ENCODE measurements around the gene ARHGAP4.

The ARHGAP4 gene

DNA sequence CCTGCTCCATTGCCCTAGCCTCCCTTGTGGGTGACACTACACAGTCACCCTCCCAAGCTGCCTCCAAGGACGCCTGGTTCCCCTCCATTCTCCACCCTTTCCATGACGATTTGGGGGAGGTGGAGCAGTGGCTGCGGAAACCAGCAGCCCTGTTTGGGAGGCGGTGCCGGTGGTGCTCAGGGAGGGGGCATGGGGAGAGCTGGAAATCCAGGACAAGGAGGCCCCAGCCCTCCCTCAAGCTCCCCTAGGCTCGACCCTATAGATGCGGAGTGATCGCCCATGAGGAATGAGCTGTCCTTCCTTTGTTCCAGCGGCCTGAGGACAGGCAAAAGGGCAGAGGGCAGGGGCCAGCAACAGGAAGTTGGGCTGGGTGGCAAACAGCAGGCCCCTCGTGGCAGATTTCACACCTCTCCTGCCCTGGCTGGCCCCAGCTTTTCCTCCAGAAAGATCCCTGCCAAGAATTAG is 22.0 kb upstream of the ARHGAP4 start:
- no peaks in the 10 kb centered on the region for H3K9me2 ChIP-seq (ENCODE audit: low read depth, low read length)
- H3K4me3 ChIP-seq (ENCODE audit: low read depth, low read length, poor library complexity, severe bottlenecking) = no peak overlapping the region
- peaks cover 18% of the 10 kb centered on the region for H3K4me1 ChIP-seq (ENCODE audit: insufficient read depth, low read length, severe bottlenecking)
- no peaks in the 10 kb centered on the region for H4K20me1 ChIP-seq (ENCODE audit: insufficient read depth, low read length)
- H2AFZ ChIP-seq (ENCODE audit: low read length) = no peak overlapping the region
- H3K9me3 ChIP-seq (ENCODE audit: low read length) = no peaks in the 10 kb centered on the region
- no peaks in the 10 kb centered on the region for H3F3A ChIP-seq (ENCODE audit: insufficient read depth, low read length)
- H3K79me2 ChIP-seq (ENCODE audit: insufficient read depth, low read length) = no peaks in the 10 kb centered on the region
- TF ChIP-seq EZH2 (IDR thresholded peaks at IDR 0.05; ENCODE audit: borderline replicate concordance, low read length) = no peak
- TF ChIP-seq, protein P1, sequence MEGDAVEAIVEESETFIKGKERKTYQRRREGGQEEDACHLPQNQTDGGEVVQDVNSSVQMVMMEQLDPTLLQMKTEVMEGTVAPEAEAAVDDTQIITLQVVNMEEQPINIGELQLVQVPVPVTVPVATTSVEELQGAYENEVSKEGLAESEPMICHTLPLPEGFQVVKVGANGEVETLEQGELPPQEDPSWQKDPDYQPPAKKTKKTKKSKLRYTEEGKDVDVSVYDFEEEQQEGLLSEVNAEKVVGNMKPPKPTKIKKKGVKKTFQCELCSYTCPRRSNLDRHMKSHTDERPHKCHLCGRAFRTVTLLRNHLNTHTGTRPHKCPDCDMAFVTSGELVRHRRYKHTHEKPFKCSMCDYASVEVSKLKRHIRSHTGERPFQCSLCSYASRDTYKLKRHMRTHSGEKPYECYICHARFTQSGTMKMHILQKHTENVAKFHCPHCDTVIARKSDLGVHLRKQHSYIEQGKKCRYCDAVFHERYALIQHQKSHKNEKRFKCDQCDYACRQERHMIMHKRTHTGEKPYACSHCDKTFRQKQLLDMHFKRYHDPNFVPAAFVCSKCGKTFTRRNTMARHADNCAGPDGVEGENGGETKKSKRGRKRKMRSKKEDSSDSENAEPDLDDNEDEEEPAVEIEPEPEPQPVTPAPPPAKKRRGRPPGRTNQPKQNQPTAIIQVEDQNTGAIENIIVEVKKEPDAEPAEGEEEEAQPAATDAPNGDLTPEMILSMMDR (IDR thresholded peaks at IDR 0.05; ENCODE audit: low read length) = no peak
- peak overlapping the region; percentile 36 for H3K27ac ChIP-seq (ENCODE audit: low read depth, low read length, poor library complexity, severe bottlenecking)
- no peaks in the 10 kb centered on the region for H3K27me3 ChIP-seq (ENCODE audit: insufficient read depth, low read length)
- peaks cover 51% of the 10 kb centered on the region for H3K36me3 ChIP-seq (ENCODE audit: insufficient read depth, low read length)
- H3K9ac ChIP-seq (ENCODE audit: low read length) = no peak overlapping the region
- no peak overlapping the region for H3K4me2 ChIP-seq (ENCODE audit: low read length)

DNA sequence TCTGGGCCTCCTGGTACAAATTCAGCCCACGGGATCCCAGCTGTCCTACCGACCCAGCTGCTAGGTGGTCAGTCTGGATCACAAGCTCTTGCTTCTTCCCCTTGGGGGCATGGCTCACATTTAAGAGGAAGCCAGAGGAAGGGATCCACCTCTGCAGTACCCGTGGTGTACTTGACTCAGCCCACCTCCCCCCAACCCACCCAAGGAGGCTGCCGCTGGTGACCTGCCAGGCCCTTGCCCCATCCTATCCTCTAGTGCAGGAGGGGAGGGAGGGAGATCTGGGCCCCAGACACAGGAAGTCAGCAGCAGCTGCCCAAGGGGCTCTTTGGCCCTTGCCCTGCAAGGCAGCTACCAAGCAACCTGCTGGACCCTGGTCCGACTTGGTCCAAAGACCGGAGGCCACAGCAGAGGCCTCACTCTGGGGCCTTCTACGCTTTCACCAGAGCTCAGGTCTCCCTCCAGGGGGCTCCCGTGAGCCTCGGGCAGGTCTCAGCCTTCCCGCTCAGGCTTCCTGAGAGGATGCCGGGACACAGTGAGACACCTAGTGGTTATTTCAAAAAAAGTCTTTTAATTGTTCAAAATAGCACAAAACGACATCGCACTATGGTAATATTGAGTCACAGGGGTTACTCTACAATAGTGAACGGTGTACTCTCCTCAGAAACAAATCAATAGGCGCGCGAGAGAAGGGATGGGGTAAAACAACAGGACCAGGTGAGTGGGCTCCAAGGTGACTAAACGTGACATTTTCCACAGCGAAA is 21.1 kb upstream of the ARHGAP4 start:
- Histone ChIP-seq H4K20me1 (ENCODE audit: insufficient read depth, low read length) (no peaks in the 10 kb centered on the region), H3K27me3 (ENCODE audit: insufficient read depth, low read length) (no peaks in the 10 kb centered on the region), H3K9me3 (ENCODE audit: low read length) (no peaks in the 10 kb centered on the region), H3K27ac (ENCODE audit: low read depth, low read length, poor library complexity, severe bottlenecking) (peak overlapping the region; percentile 36), H3K4me3 (ENCODE audit: low read depth, low read length, poor library complexity, severe bottlenecking) (no peak overlapping the region), H3K4me2 (ENCODE audit: low read length) (no peak overlapping the region), H2AFZ (ENCODE audit: low read length) (no peak overlapping the region), H3F3A (ENCODE audit: insufficient read depth, low read length) (no peaks in the 10 kb centered on the region), H3K36me3 (ENCODE audit: insufficient read depth, low read length) (peaks cover 42% of the 10 kb centered on the region), H3K79me2 (ENCODE audit: insufficient read depth, low read length) (no peaks in the 10 kb centered on the region), H3K9ac (ENCODE audit: low read length) (no peak overlapping the region), H3K9me2 (ENCODE audit: low read depth, low read length) (no peaks in the 10 kb centered on the region), H3K4me1 (ENCODE audit: insufficient read depth, low read length, severe bottlenecking) (peaks cover 18% of the 10 kb centered on the region)
- no peak for TF ChIP-seq EZH2 (IDR thresholded peaks at IDR 0.05; ENCODE audit: borderline replicate concordance, low read length)
- TF ChIP-seq, protein P1 (IDR thresholded peaks at IDR 0.05; ENCODE audit: low read length) = peak; percentile 84

DNA sequence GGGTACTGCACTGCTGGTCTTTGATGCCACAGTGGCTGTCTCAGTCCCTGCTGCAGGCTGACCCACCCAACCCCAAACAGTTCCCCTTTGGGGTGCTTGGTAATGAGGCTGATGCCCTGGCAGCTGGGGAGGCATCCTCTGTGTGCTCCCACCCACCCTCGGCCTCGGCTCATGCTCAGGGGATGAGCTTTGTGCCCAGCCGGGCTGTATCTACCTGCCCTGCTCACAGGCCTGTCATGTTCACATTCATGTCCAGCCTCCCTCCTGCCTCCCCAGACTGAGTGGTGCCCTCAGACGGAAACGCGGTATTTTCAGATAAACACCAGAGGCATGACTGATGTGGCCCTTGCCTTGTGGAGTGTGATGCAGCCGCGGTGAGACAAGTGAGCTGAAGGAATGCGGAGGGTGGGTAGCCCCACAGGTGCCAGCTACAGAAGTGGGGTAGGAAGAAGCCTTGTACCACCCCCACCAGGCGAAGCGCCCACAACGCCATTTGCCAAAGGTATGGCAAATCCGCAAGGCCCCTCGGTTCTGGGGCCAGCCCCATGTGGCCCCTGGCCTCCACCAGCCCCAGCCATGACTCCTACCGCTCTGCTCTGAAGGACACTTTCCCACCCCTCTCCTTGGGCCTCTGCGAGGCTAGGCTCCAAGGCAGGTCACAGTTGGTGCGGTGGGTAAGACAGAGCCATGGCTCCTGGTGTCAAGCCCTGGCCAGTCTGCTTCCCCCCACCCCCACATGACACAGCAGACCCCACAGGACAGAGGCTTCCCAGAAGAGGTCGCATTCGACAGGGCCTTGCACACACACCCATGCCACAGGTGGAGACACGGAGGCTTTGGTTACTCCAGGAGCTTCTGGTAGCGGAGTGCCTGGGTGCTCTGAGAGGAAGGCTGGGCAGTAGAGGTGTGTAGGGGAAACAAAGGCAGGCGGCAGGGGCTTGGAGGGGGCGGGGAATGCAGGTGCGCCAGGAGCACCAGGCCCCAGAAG is 20.2 kb upstream of the ARHGAP4 start:
- Histone ChIP-seq H3K4me1 (ENCODE audit: insufficient read depth, low read length, severe bottlenecking) (peaks cover 25% of the 10 kb centered on the region), H3K36me3 (ENCODE audit: insufficient read depth, low read length) (peaks cover 33% of the 10 kb centered on the region), H2AFZ (ENCODE audit: low read length) (no peak overlapping the region), H3K4me3 (ENCODE audit: low read depth, low read length, poor library complexity, severe bottlenecking) (no peak overlapping the region), H3K27ac (ENCODE audit: low read depth, low read length, poor library complexity, severe bottlenecking) (no peak overlapping the region), H3F3A (ENCODE audit: insufficient read depth, low read length) (no peaks in the 10 kb centered on the region), H4K20me1 (ENCODE audit: insufficient read depth, low read length) (no peaks in the 10 kb centered on the region), H3K27me3 (ENCODE audit: insufficient read depth, low read length) (no peaks in the 10 kb centered on the region), H3K9me3 (ENCODE audit: low read length) (no peaks in the 10 kb centered on the region), H3K9ac (ENCODE audit: low read length) (no peak overlapping the region), H3K4me2 (ENCODE audit: low read length) (no peak overlapping the region), H3K79me2 (ENCODE audit: insufficient read depth, low read length) (no peaks in the 10 kb centered on the region), H3K9me2 (ENCODE audit: low read depth, low read length) (no peaks in the 10 kb centered on the region)
- no peak for TF ChIP-seq EZH2 (IDR thresholded peaks at IDR 0.05; ENCODE audit: borderline replicate concordance, low read length)
- TF ChIP-seq, protein P1 (IDR thresholded peaks at IDR 0.05; ENCODE audit: low read length) = no peak
